ENCODE measurements around the gene CPEB4. TPM values are rescaled to one million over a fixed set of nuclear protein-coding genes. Genes with fewer than 3 reads are reported as not detected.

Gene CPEB4
- total RNA-seq, 4 donors from 2014 or later: 43.3 to 60.6 (median 52.4) TPM

- 40 to 58% methylated on average over 2 to 4 of the region's 19 CpGs for WGBS, 2 donors (ENCODE audit: low coverage in 1 of 2)
- no peak for ATAC-seq
- peaks cover 0 to 14% (median 0%) of the 10 kb centered on the region in 3 donors for H3K4me1 ChIP-seq
- peak overlapping the region in 2 of 4 donors; percentile 55 to 61 for H3K27ac ChIP-seq
- no peaks in the 10 kb centered on the region for H3K9me3 ChIP-seq
- no peaks in the 10 kb centered on the region for H3K27me3 ChIP-seq
- H3K36me3 ChIP-seq: no peaks in the 10 kb centered on the region
- TF ChIP-seq POLR2AphosphoS5 (IDR thresholded peaks at IDR 0.05) (no peak), CTCF (IDR thresholded peaks at IDR 0.05) (no peak), POLR2A (IDR thresholded peaks at IDR 0.05) (no peak), EP300 (IDR thresholded peaks at IDR 0.05) (no peak)
- peak overlapping the region in 1 of 2 donors; percentile 38 for H3K4me3 ChIP-seq
Observed at GRCh38 chr5:173963867-173964441, 75.8 kb downstream of the CPEB4 start.

GRCh38 chr5:173964506-173964905 lies 76.4 kb downstream of the CPEB4 start:
- Histone ChIP-seq H3K36me3 (no peaks in the 10 kb centered on the region), H3K4me3 (peak overlapping the region in 1 of 2 donors; percentile 38), H3K4me1 (peaks cover 0 to 14% (median 0%) of the 10 kb centered on the region in 3 donors), H3K27me3 (no peaks in the 10 kb centered on the region), H3K9me3 (no peaks in the 10 kb centered on the region), H3K27ac (no peak overlapping the region)
- ATAC-seq: no peak
- TF ChIP-seq EP300 (IDR thresholded peaks at IDR 0.05) (no peak), POLR2A (IDR thresholded peaks at IDR 0.05) (no peak), POLR2AphosphoS5 (IDR thresholded peaks at IDR 0.05) (no peak), CTCF (IDR thresholded peaks at IDR 0.05) (no peak)
- WGBS, 2 donors (ENCODE audit: low coverage in 1 of 2): 83 to 86% methylated on average over 1 of the region's 1 CpG

- H3K4me3 ChIP-seq: no peak overlapping the region
- H3K27me3 ChIP-seq: no peaks in the 10 kb centered on the region
- no peak for ATAC-seq
- H3K27ac ChIP-seq: no peak overlapping the region
- no peaks in the 10 kb centered on the region for H3K9me3 ChIP-seq
- 46 to 63% methylated on average over 2 to 4 of the region's 4 CpGs for WGBS, 2 donors (ENCODE audit: low coverage in 1 of 2)
- H3K36me3 ChIP-seq: no peaks in the 10 kb centered on the region
- TF ChIP-seq EP300 (IDR thresholded peaks at IDR 0.05) (no peak), CTCF (IDR thresholded peaks at IDR 0.05) (no peak), POLR2A (IDR thresholded peaks at IDR 0.05) (no peak), POLR2AphosphoS5 (IDR thresholded peaks at IDR 0.05) (no peak)
- H3K4me1 ChIP-seq: peaks cover 0 to 14% (median 0%) of the 10 kb centered on the region in 3 donors
Observed at GRCh38 chr5:173967241-173967640, 79.1 kb downstream of the CPEB4 start.

GRCh38 chr5:173968154-173968797 lies 80.1 kb downstream of the CPEB4 start:
- H3K27me3 ChIP-seq: no peaks in the 10 kb centered on the region
- no peaks in the 10 kb centered on the region for H3K9me3 ChIP-seq
- H3K27ac ChIP-seq: no peak overlapping the region
- ATAC-seq: no peak
- no peak overlapping the region for H3K4me3 ChIP-seq
- no peaks in the 10 kb centered on the region for H3K36me3 ChIP-seq
- H3K4me1 ChIP-seq: peaks cover 0 to 16% (median 4%) of the 10 kb centered on the region in 3 donors
- 17 to 72% methylated on average over 1 to 7 of the region's 9 CpGs for WGBS, 2 donors (ENCODE audit: low coverage in 1 of 2)
- no peak for TF ChIP-seq POLR2AphosphoS5 (IDR thresholded peaks at IDR 0.05)
- no peak for TF ChIP-seq EP300 (IDR thresholded peaks at IDR 0.05)
- no peak for TF ChIP-seq CTCF (IDR thresholded peaks at IDR 0.05)
- no peak for TF ChIP-seq POLR2A (IDR thresholded peaks at IDR 0.05)

Measured in gastroesophageal sphincter (tissue), 4 donors.